22Rv1 (cell line): ENCODE results near the gene PAPLN.

ENCODE experiments used
- CTCF ChIP-seq: fragments of 450-650 bp; IDR thresholded peaks from 2 replicates; pipeline ENCODE4 v1.5.1; 2017; ENCODE audit warnings: mild to moderate bottlenecking
- ZFX ChIP-seq: fragments of 450-650 bp; IDR thresholded peaks from 2 replicates; pipeline ENCODE4 v1.6.1; 2017; ENCODE audit warnings: antibody characterized with exemption, borderline replicate concordance

DNA sequence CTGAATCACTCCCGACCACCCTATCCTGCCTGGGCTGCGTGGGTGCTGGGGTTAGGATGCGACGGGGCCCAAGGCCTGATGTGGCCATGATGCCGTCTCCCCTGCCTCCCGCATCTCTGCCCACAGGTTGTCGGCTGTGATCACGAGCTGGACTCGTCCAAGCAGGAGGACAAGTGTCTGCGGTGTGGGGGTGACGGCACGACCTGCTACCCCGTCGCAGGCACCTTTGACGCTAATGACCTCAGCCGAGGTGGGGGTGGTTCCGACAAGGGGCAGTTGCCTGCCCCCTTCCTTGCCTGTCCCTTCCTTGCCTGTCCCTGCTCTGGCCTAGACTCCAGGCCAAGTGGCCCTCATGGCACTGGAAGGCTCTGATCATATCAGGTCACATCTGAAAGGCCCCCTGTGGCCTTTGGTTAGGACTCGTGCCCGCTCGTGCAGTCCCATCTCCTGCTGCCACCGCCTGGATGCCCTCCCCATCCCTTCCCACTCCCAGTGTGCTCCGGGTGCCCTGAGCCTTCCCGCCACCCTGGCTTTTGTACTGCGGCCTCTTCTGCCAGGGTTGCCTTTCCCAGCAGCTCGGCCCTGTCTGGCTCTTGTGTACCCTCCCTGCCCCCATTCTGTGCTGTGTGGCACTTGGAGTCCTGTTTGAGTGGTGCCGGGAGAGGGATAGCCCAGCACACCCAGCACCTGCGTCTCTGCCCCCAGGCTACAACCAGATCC is 13.6 kb downstream of the PAPLN start:
- no peak for TF ChIP-seq CTCF
- TF ChIP-seq ZFX = no peak
